Adrenal gland (tissue), 12 donors: ENCODE data around the gene GABRA4. TPM values are rescaled to one million over a fixed set of nuclear protein-coding genes. Genes with fewer than 3 reads are reported as not detected.
A peak's percentile ranks its signal among the peaks of the same experiment; 100 is the strongest.

ENCODE experiments used
- DNase-seq, 7 donors: peaks; one replicate each; pipeline ENCODE4 v3.0.0-alpha.2; 2019 to 2020
- H3K27ac ChIP-seq, 5 donors: fragments of 200-600 bp; sonication (generic) in 4 of 5; 1 replicate in 3 of 5; 2 replicates in 2 of 5; pipeline versions ENCODE4 v1.5.1 to v1.8.0; 2016 to 2020; ENCODE audit warnings: mild to moderate bottlenecking in 1 of 5
- H3K27me3 ChIP-seq: fragments of 200-600 bp; 2 replicates; pipeline ENCODE4 v1.8.0; 2021
- H3K36me3 ChIP-seq, 2 donors: fragments of 200-600 bp; replicated peaks in 1 of 2; 1 replicate in 1 of 2; 2 replicates in 1 of 2; pipeline versions ENCODE4 v1.5.1 to v1.8.0; 2018 to 2022
- H3K4me1 ChIP-seq, 2 donors: fragments of 200-600 bp; replicated peaks in 1 of 2; 1 replicate in 1 of 2; 2 replicates in 1 of 2; pipeline versions ENCODE4 v1.5.1 to v1.8.0; 2018 to 2021
- H3K4me3 ChIP-seq, 4 donors: fragments of 200-600 bp; sonication (generic) in 3 of 4; one replicate each; pipeline ENCODE4 v1.5.1; 2016 to 2018
- H3K9me3 ChIP-seq, 3 donors: fragments of 200-600 bp; sonication (generic) in 1 of 3; replicated peaks in 1 of 3; 1 replicate in 2 of 3; 2 replicates in 1 of 3; pipeline versions ENCODE4 v1.5.1 to v1.8.0; 2016 to 2021
- CTCF ChIP-seq, 6 experiments: fragments of 450-650 bp in 4 of 6; fragments of 200-600 bp in 2 of 6; sonication (generic) in 1 of 6; IDR thresholded peaks; 1 replicate in 5 of 6; 2 replicates in 1 of 6; pipeline versions ENCODE4 v1.5.1 to v1.8.0; 2016 to 2021; ENCODE audit warnings: antibody characterized with exemption in 6 of 6, mild to moderate bottlenecking in 2 of 6, moderate library complexity in 1 of 6
- POLR2A ChIP-seq, 2 donors: fragments of 450-650 bp; IDR thresholded peaks; one replicate each; pipeline ENCODE4 v1.6.1; 2017; ENCODE audit warnings: antibody characterized with exemption in 2 of 2, mild to moderate bottlenecking in 2 of 2, moderate library complexity in 1 of 2
- WGBS, 4 donors: extraction: QIAGEN DNeasy Blood & Tissue Kit in 2 of 4; methylation state at CpG; one replicate each; pipeline versions ENCODE4 v1.1.5 to v1.1.7; 2013 to 2017; 5-methylcytosine and 5-hydroxymethylcytosine counted together
- intact Hi-C, 2 donors: fragments of 100-400 bp; cut with DNase I; formaldehyde crosslinking; loops; one replicate each; pipeline versions ENCODE4 v1.14.1 to v1.15.0; 2022 to 2023
- polyA plus RNA-seq, 3 donors: library from polyadenylated mRNA; stranded (reverse); fragments of 200-250 nt in 2 of 3; fragments of 350-450 nt in 1 of 3; fragmentation: Illumina TruSeq in 1 of 3; extraction: RNeasy Lipid Tissue Mini Kit (QIAGEN cat#74804) in 1 of 3; gene quantifications; one replicate each; pipeline ENCODE4 v1.2.3, GENCODE V29; 2013 to 2014
- total RNA-seq, 9 donors: library from RNA; depleted of rRNA in 4 of 9; stranded (reverse); fragments of >200 nt in 4 of 9; fragments of 120-200 nt in 1 of 9; fragmentation: NEBNext Ultra II Directional in 1 of 9; extraction: Animal tissue kit (Norgen Biotek cat#: 25700) in 1 of 9; gene quantifications; one replicate each; pipeline versions ENCODE4 v1.1.0 to v1.2.4, GENCODE V29; 2013 to 2023
- donor health status: healthy with polysubstance abuse.
- donor health status: Bipolar disorder and iron deficiency.
- donor health status: DM: yes; HTN: yes; CAD: no.
- donor health status: DM: no; HTN: no; CAD: no.
- donor health status: DM: no; HTN: no; CAD: no.
- donor health status: DM: yes; HTN: yes; CAD: no.

The GABRA4 gene
- total and polyA plus RNA-seq, 12 donors = under 0.01 to 0.14 TPM; not detected in 10

DNA sequence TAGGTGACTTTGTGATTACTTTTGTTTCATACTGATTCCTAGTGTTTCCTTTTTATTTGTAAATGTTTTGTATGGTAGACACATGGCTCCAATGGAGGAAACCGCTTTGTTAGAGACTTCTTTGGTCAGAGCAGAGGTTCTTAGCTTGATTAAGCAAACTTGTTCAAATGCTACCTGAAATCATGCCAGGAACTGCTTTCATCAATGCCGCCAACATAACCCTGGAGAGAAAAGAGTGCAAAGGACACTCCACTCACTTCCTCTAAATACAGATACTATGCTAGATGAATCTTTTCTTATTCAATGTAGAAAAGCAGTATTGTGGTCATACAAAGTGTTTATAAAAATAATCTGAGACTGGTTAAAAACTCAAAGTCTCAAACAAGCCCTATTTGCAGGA, 58.7 kb downstream of the GABRA4 start:
- intact Hi-C loops = no loop called here
- no peak for DNase-seq
- Histone ChIP-seq H3K4me1 (no peaks in the 10 kb centered on the region), H3K27me3 (no peaks in the 10 kb centered on the region), H3K36me3 (no peaks in the 10 kb centered on the region), H3K27ac (no peak overlapping the region), H3K4me3 (no peak overlapping the region), H3K9me3 (no peaks in the 10 kb centered on the region)
- WGBS, 4 donors = 63 to 82% (median 70%) methylated on average over 2 of the region's 2 CpGs
- TF ChIP-seq POLR2A (IDR thresholded peaks at IDR 0.05) = no peak
- TF ChIP-seq CTCF (IDR thresholded peaks at IDR 0.05) = no peak

GRCh38 chr4:46933686-46934085, 59.7 kb downstream of the GABRA4 start:
- 59 to 69% (median 65%) methylated on average over 3 of the region's 3 CpGs for WGBS, 4 donors
- no peak for DNase-seq
- H3K4me1 ChIP-seq = no peaks in the 10 kb centered on the region
- no peaks in the 10 kb centered on the region for H3K9me3 ChIP-seq
- no peaks in the 10 kb centered on the region for H3K36me3 ChIP-seq
- no peak for TF ChIP-seq POLR2A (IDR thresholded peaks at IDR 0.05)
- no peak for TF ChIP-seq CTCF (IDR thresholded peaks at IDR 0.05)
- no peaks in the 10 kb centered on the region for H3K27me3 ChIP-seq
- H3K4me3 ChIP-seq = no peak overlapping the region
- H3K27ac ChIP-seq = no peak overlapping the region
- intact Hi-C loops = no loop called here

GRCh38 chr4:46931981-46932380, 61.4 kb downstream of the GABRA4 start:
- peak in 2 of 7 donors; percentile 2 to 19 for DNase-seq
- Histone ChIP-seq H3K27ac (no peak overlapping the region), H3K27me3 (no peaks in the 10 kb centered on the region), H3K4me1 (no peaks in the 10 kb centered on the region), H3K36me3 (no peaks in the 10 kb centered on the region), H3K4me3 (no peak overlapping the region), H3K9me3 (no peaks in the 10 kb centered on the region)
- intact Hi-C loops = no loop called here
- TF ChIP-seq POLR2A (IDR thresholded peaks at IDR 0.05) (no peak), CTCF (IDR thresholded peaks at IDR 0.05) (peak in 3 of 6 experiments; percentile 23 to 31 (median 27))
- WGBS, 4 donors = 23 to 27% (median 26%) methylated on average over 3 of the region's 3 CpGs

DNA sequence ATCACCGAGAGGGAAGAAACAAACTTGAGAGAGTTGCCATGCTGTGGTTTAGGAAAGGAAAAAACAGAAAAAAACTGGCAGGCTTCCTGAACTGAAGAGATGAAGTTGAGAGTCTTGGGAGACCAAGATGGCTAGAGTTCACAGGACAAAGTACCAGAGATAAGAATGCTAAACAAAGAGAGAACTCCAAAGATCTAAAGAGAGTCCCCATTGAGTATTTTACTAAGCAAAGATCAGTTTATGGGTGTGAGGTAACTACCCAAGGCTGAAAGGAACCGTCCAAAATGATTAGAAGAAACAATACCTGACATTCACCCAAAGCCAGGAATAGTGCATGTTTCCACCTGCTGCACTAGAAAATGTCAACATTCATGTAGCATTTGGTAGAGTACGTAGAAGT, 62.5 kb downstream of the GABRA4 start:
- H3K36me3 ChIP-seq = no peaks in the 10 kb centered on the region
- WGBS, 4 donors = 60 to 75% (median 68%) methylated on average over 3 of the region's 3 CpGs
- no peak overlapping the region for H3K4me3 ChIP-seq
- H3K4me1 ChIP-seq = no peaks in the 10 kb centered on the region
- DNase-seq = no peak
- TF ChIP-seq POLR2A (IDR thresholded peaks at IDR 0.05) (no peak), CTCF (IDR thresholded peaks at IDR 0.05) (no peak)
- no peaks in the 10 kb centered on the region for H3K9me3 ChIP-seq
- intact Hi-C loops = no loop called here
- no peaks in the 10 kb centered on the region for H3K27me3 ChIP-seq
- no peak overlapping the region for H3K27ac ChIP-seq
